HG02642 (cell line): Measurements from ENCODE around the gene CSMD2.

Experiments
- ATAC-seq: cut with Tn5 transposase; IDR thresholded peaks from one replicate; pipeline ENCODE4 v1.9.1; 2021; ENCODE audit warnings: mild to moderate bottlenecking; ENCODE audit not compliant: unreplicated experiment, poor library complexity

The CSMD2 gene

GRCh38 chr1:33601751-33602150 lies 563.3 kb downstream of the CSMD2 start:
- ATAC-seq = no peak

GRCh38 chr1:33599516-33600115 lies 565.4 kb downstream of the CSMD2 start:
- no peak for ATAC-seq

- ATAC-seq = no peak
These were observed 576.3 kb downstream of the CSMD2 start for GRCh38 chr1:33588726-33589125.

- no peak for ATAC-seq
These were observed 578.2 kb downstream of the CSMD2 start for GRCh38 chr1:33586795-33587194.

GRCh38 chr1:33586106-33586505 lies 578.9 kb downstream of the CSMD2 start:
- no peak for ATAC-seq

GRCh38 chr1:33583567-33583966 lies 581.5 kb downstream of the CSMD2 start:
- ATAC-seq = no peak

- ATAC-seq = no peak
These were observed 586.2 kb downstream of the CSMD2 start for GRCh38 chr1:33578557-33579448.

- ATAC-seq = no peak
These were observed 587.4 kb downstream of the CSMD2 start for GRCh38 chr1:33577663-33578062.

GRCh38 chr1:33576821-33577599 lies 588.0 kb downstream of the CSMD2 start:
- ATAC-seq = no peak

- ATAC-seq = no peak
These were observed 589.6 kb downstream of the CSMD2 start for GRCh38 chr1:33575324-33575879.

- no peak for ATAC-seq
These were observed 591.4 kb downstream of the CSMD2 start for GRCh38 chr1:33573661-33574060.

- no peak for ATAC-seq
These were observed 592.6 kb downstream of the CSMD2 start for GRCh38 chr1:33572387-33572786.

- ATAC-seq = no peak
These were observed 595.7 kb downstream of the CSMD2 start for GRCh38 chr1:33569331-33569730.

GRCh38 chr1:33563699-33564098 lies 601.3 kb downstream of the CSMD2 start:
- no peak for ATAC-seq

GRCh38 chr1:33562563-33562962 lies 602.5 kb downstream of the CSMD2 start:
- no peak for ATAC-seq

GRCh38 chr1:33561576-33561975 lies 603.5 kb downstream of the CSMD2 start:
- no peak for ATAC-seq

- no peak for ATAC-seq
These were observed 604.4 kb downstream of the CSMD2 start for GRCh38 chr1:33560680-33561079.

- no peak for ATAC-seq
These were observed 616.3 kb downstream of the CSMD2 start for GRCh38 chr1:33548721-33549120.

- no peak for ATAC-seq
These were observed 616.7 kb downstream of the CSMD2 start for GRCh38 chr1:33548319-33548718.

GRCh38 chr1:33547576-33547975 lies 617.5 kb downstream of the CSMD2 start:
- no peak for ATAC-seq

GRCh38 chr1:33541966-33542365 lies 623.1 kb downstream of the CSMD2 start:
- ATAC-seq = no peak
